ENCODE measurements around the gene NAGLU. TPM values are rescaled to one million over a fixed set of nuclear protein-coding genes. Genes with fewer than 3 reads are reported as not detected.

The NAGLU gene
- total RNA-seq, 2 experiments from 2014 or later = 7.8 TPM

- peaks cover 7% of the 10 kb centered on the region for H3K36me3 ChIP-seq (ENCODE audit: insufficient read depth, low read length)
- Mint-ChIP-seq H3K36me3 (ENCODE audit: low read depth) (peaks cover 24% of the 10 kb centered on the region), H3K27me3 (no peaks in the 10 kb centered on the region), H3K27ac (no peak overlapping the region), H3K4me1 (ENCODE audit: low read depth) (no peaks in the 10 kb centered on the region), H3K4me3 (no peak overlapping the region), H3K9me3 (no peaks in the 10 kb centered on the region)
- intact Hi-C loops (cut with DNase I, micrococcal nuclease) = no loop called here
- ATAC-seq (ENCODE audit: poor library complexity) = no peak
- ChIA-PET POLR2A (no interaction called here), CTCF (interaction anchor here (1.5 kb wide), 1 partner anchor 18 kb away, joined by 3 read pairs; no protein-coding TSS in a partner anchor)
- no peaks in the 10 kb centered on the region for H3K27me3 ChIP-seq (ENCODE audit: control insufficient read depth in 1 of 2, insufficient read depth in 2 of 2, low read length in 2 of 2)
- no peak overlapping the region for H3K27ac ChIP-seq (ENCODE audit: low read depth in 1 of 2, low read length in 2 of 2)
- peaks cover 5% of the 10 kb centered on the region for H3K4me1 ChIP-seq (ENCODE audit: insufficient read depth, low read length)
- no peak overlapping the region for H3K4me3 ChIP-seq (ENCODE audit: low read length)
- DNase-seq = no peak
- no peaks in the 10 kb centered on the region for H3K9me3 ChIP-seq (ENCODE audit: control insufficient read depth in 1 of 2, insufficient read depth in 1 of 2, low read length in 2 of 2)
- TF ChIP-seq CTCF (IDR thresholded peaks at IDR 0.05) = no peak
These were observed 26.6 kb upstream of the NAGLU start for GRCh38 chr17:42509409-42509808.

GRCh38 chr17:42509841-42510240 lies 26.2 kb upstream of the NAGLU start:
- no peaks in the 10 kb centered on the region for H3K4me1 Mint-ChIP-seq (ENCODE audit: low read depth)
- no peaks in the 10 kb centered on the region for H3K9me3 Mint-ChIP-seq

GRCh38 chr17:42512246-42512645 lies 23.8 kb upstream of the NAGLU start:
- peaks cover 6% of the 10 kb centered on the region for H3K4me1 ChIP-seq (ENCODE audit: insufficient read depth, low read length)
- intact Hi-C loops (cut with DNase I, micrococcal nuclease) = loop anchor here in 1 of 2 experiments (10.0 kb wide), 1 partner anchor 487 kb away; the partner anchor contains the start of gene NKIRAS2
- H3K4me3 ChIP-seq (ENCODE audit: low read length) = no peak overlapping the region
- TF ChIP-seq CTCF (IDR thresholded peaks at IDR 0.05) = no peak
- H3K4me1 Mint-ChIP-seq (ENCODE audit: low read depth) = peaks cover 1% of the 10 kb centered on the region
- H3K9me3 ChIP-seq (ENCODE audit: control insufficient read depth in 1 of 2, insufficient read depth in 1 of 2, low read length in 2 of 2) = no peaks in the 10 kb centered on the region
- H3K9me3 Mint-ChIP-seq = no peaks in the 10 kb centered on the region
- H3K36me3 ChIP-seq (ENCODE audit: insufficient read depth, low read length) = peaks cover 4% of the 10 kb centered on the region
- H3K36me3 Mint-ChIP-seq (ENCODE audit: low read depth) = peaks cover 24% of the 10 kb centered on the region
- no peak overlapping the region for H3K27ac ChIP-seq (ENCODE audit: low read depth in 1 of 2, low read length in 2 of 2)
- CTCF ChIA-PET = no interaction called here
- POLR2A ChIA-PET = interaction anchor here (0.5 to 0.6 kb wide), 2 partner anchors 12 to 23 kb away, joined by 3 read pairs; no protein-coding TSS in a partner anchor
- H3K4me3 Mint-ChIP-seq = no peak overlapping the region
- H3K27ac Mint-ChIP-seq = no peak overlapping the region
- DNase-seq (no peak), ATAC-seq (ENCODE audit: poor library complexity) (no peak)
- no peaks in the 10 kb centered on the region for H3K27me3 Mint-ChIP-seq
- no peaks in the 10 kb centered on the region for H3K27me3 ChIP-seq (ENCODE audit: control insufficient read depth in 1 of 2, insufficient read depth in 2 of 2, low read length in 2 of 2)

More at GRCh38 chr17:42509841-42510240, 26.2 kb upstream of the NAGLU start:
- H3K9me3 ChIP-seq (ENCODE audit: control insufficient read depth in 1 of 2, insufficient read depth in 1 of 2, low read length in 2 of 2) = no peaks in the 10 kb centered on the region
- H3K27ac Mint-ChIP-seq = no peak overlapping the region
- H3K4me3 Mint-ChIP-seq = no peak overlapping the region
- peaks cover 5% of the 10 kb centered on the region for H3K4me1 ChIP-seq (ENCODE audit: insufficient read depth, low read length)
- peaks cover 7% of the 10 kb centered on the region for H3K36me3 ChIP-seq (ENCODE audit: insufficient read depth, low read length)
- H3K27me3 Mint-ChIP-seq = no peaks in the 10 kb centered on the region
- no peak for TF ChIP-seq CTCF (IDR thresholded peaks at IDR 0.05)
- intact Hi-C loops (cut with DNase I, micrococcal nuclease) = loop anchor here in 1 of 2 experiments (10.0 kb wide), 1 partner anchor 485 kb away; the partner anchor contains the start of gene NKIRAS2
- H3K27me3 ChIP-seq (ENCODE audit: control insufficient read depth in 1 of 2, insufficient read depth in 2 of 2, low read length in 2 of 2) = no peaks in the 10 kb centered on the region
- no peak for ATAC-seq (ENCODE audit: poor library complexity)
- H3K36me3 Mint-ChIP-seq (ENCODE audit: low read depth) = peaks cover 22% of the 10 kb centered on the region
- H3K27ac ChIP-seq (ENCODE audit: low read depth in 1 of 2, low read length in 2 of 2) = no peak overlapping the region
- ChIA-PET CTCF (interaction anchor here (1.5 kb wide), 1 partner anchor 17 kb away, joined by 3 read pairs; no protein-coding TSS in a partner anchor), POLR2A (no interaction called here)
- DNase-seq = no peak
- H3K4me3 ChIP-seq (ENCODE audit: low read length) = no peak overlapping the region
